CD14-positive monocyte (primary cell): ENCODE results near the gene ANKRD27. TPM values are rescaled to one million over a fixed set of nuclear protein-coding genes. Genes with fewer than 3 reads are reported as not detected.

Experiments used
- DNase-seq, 3 donors: peaks; one replicate each; pipeline ENCODE4 v3.0.0-alpha.2; 2011 to 2022
- H2AFZ ChIP-seq: 2 replicates; pipeline ENCODE4 v1.6.0; 2012; ENCODE audit warnings: mild to moderate bottlenecking, low read depth, low read length, inconsistent platforms; ENCODE audit not compliant: insufficient read depth, poor library complexity, severe bottlenecking
- H3K27ac ChIP-seq, 2 donors: 1 replicate in 1 of 2; 2 replicates in 1 of 2; pipeline ENCODE4 v1.5.1; 2012 to 2013; ENCODE audit warnings: low read length in 2 of 2, control low read depth in 1 of 2, inconsistent platforms in 1 of 2, low read depth in 1 of 2, mild to moderate bottlenecking in 1 of 2
- H3K27me3 ChIP-seq, 2 donors: one replicate each; pipeline versions ENCODE4 v1.6.0 to v1.6.1; 2011 to 2013; ENCODE audit warnings: low read length in 2 of 2; ENCODE audit not compliant: control insufficient read depth in 2 of 2, insufficient read depth in 2 of 2
- H3K36me3 ChIP-seq, 2 donors: replicated peaks in 1 of 2; 1 replicate in 1 of 2; 2 replicates in 1 of 2; pipeline versions ENCODE4 v1.5.1 to v1.6.1; 2012 to 2013; ENCODE audit warnings: low read length in 2 of 2, control low read depth in 1 of 2, inconsistent platforms in 1 of 2, mild to moderate bottlenecking in 1 of 2; ENCODE audit not compliant: insufficient read depth in 2 of 2, control insufficient read depth in 1 of 2
- H3K4me1 ChIP-seq, 2 donors: 1 replicate in 1 of 2; 2 replicates in 1 of 2; pipeline versions ENCODE4 v1.5.1 to v1.6.1; 2012 to 2013; ENCODE audit warnings: low read length in 2 of 2, control low read depth in 1 of 2, inconsistent platforms in 1 of 2, mild to moderate bottlenecking in 1 of 2, moderate library complexity in 1 of 2; ENCODE audit not compliant: insufficient read depth in 2 of 2, control insufficient read depth in 1 of 2
- H3K4me2 ChIP-seq: replicated peaks from 2 replicates; pipeline ENCODE3; 2012; ENCODE audit warnings: low read length, moderate library complexity, mild to moderate bottlenecking; ENCODE audit not compliant: poor library complexity, severe bottlenecking; ENCODE audit errors: extremely low read depth
- H3K4me3 ChIP-seq, 3 experiments: fragments of 200-600 bp in 1 of 3; sonication (generic) in 1 of 3; replicated peaks in 1 of 3; 1 replicate in 2 of 3; 2 replicates in 1 of 3; pipeline ENCODE4 v1.5.1; 2011 to 2013; ENCODE audit warnings: low read length in 3 of 3, mild to moderate bottlenecking in 3 of 3, control low read depth in 2 of 3, low read depth in 2 of 3, inconsistent platforms in 1 of 3, moderate library complexity in 1 of 3
- H3K79me2 ChIP-seq: 2 replicates; pipeline ENCODE4 v1.6.0; 2012; ENCODE audit warnings: mild to moderate bottlenecking, control low read depth, inconsistent platforms, low read length, moderate library complexity; ENCODE audit not compliant: insufficient read depth
- H3K9ac ChIP-seq: 2 replicates; pipeline ENCODE4 v1.6.0; 2017; ENCODE audit warnings: low read length, mild to moderate bottlenecking; ENCODE audit not compliant: insufficient read depth, poor library complexity, severe bottlenecking
- H3K9me3 ChIP-seq, 2 donors: replicated peaks in 1 of 2; 1 replicate in 1 of 2; 2 replicates in 1 of 2; pipeline versions ENCODE4 v1.5.1 to v1.6.1; 2012 to 2013; ENCODE audit warnings: low read length in 2 of 2, control low read depth in 1 of 2; ENCODE audit not compliant: control insufficient read depth in 1 of 2, insufficient read depth in 1 of 2
- H4K20me1 ChIP-seq: 2 replicates; pipeline ENCODE4 v1.6.0; 2012; ENCODE audit warnings: mild to moderate bottlenecking, low read length, control low read depth, moderate library complexity; ENCODE audit not compliant: insufficient read depth
- H3K27ac Mint-ChIP-seq, 7 donors: one replicate each; pipeline ENCODE4 v1.8.0; 2020; ENCODE audit warnings: mild to moderate bottlenecking in 7 of 7, mixed read lengths in 7 of 7, moderate library complexity in 6 of 7, inconsistent platforms in 2 of 7
- H3K27me3 Mint-ChIP-seq, 3 donors: one replicate each; pipeline ENCODE4 v1.8.0; 2021 to 2022; ENCODE audit warnings: low read depth in 3 of 3, mild to moderate bottlenecking in 3 of 3, mixed read lengths in 3 of 3, moderate library complexity in 3 of 3, inconsistent platforms in 1 of 3
- H3K36me3 Mint-ChIP-seq, 2 donors: one replicate each; pipeline ENCODE4 v1.8.0; 2020; ENCODE audit warnings: mixed read lengths in 2 of 2, inconsistent platforms in 1 of 2, mild to moderate bottlenecking in 1 of 2
- H3K4me1 Mint-ChIP-seq: one replicate; pipeline ENCODE4 v1.8.0; 2020; ENCODE audit warnings: mild to moderate bottlenecking, mixed read lengths
- H3K4me3 Mint-ChIP-seq, 2 donors: one replicate each; pipeline ENCODE4 v1.8.0; 2020; ENCODE audit warnings: mild to moderate bottlenecking in 2 of 2, mixed read lengths in 2 of 2, moderate library complexity in 1 of 2
- H3K9me3 Mint-ChIP-seq, 7 donors: one replicate each; pipeline ENCODE4 v1.8.0; 2020 to 2022; ENCODE audit warnings: mixed read lengths in 7 of 7, mild to moderate bottlenecking in 6 of 7, moderate library complexity in 6 of 7, inconsistent platforms in 2 of 7
- CTCF ChIP-seq: fragments of 200-600 bp; IDR thresholded peaks from one replicate; pipeline ENCODE4 v1.8.0; 2022; ENCODE audit warnings: antibody characterized with exemption, mild to moderate bottlenecking
- WGBS: methylation state at CpG from one replicate; pipeline ENCODE4 v1.1.5; 2013; ENCODE audit warnings: missing lambda C conversion rate; ENCODE audit not compliant: insufficient coverage; 5-methylcytosine and 5-hydroxymethylcytosine counted together
- intact Hi-C, 2 donors: fragments of 100-400 bp; cut with micrococcal nuclease; formaldehyde crosslinking; loops; one replicate each; pipeline versions ENCODE4 v1.15.0 to v1.15.1; 2023
- polyA plus RNA-seq, 3 donors: library from polyadenylated mRNA; depleted of rRNA in 1 of 3; unstranded in 2 of 3; stranded (reverse) in 1 of 3; fragments of 300-500 nt in 2 of 3; fragments of >200 nt in 1 of 3; fragmentation: Illumina TruSeq in 2 of 3; gene quantifications; 1 replicate in 2 of 3; 2 replicates in 1 of 3; pipeline ENCODE4 v1.2.3, GENCODE V29; 2012 to 2021

ANKRD27 gene
- polyA plus RNA-seq, 3 donors = 8.7 to 17.5 (median 14.5) TPM

- peaks cover 14% of the 10 kb centered on the region in 2 donors for H3K27me3 ChIP-seq
- H3K27ac ChIP-seq = no peak overlapping the region
- no peak overlapping the region for H2AFZ ChIP-seq
- Mint-ChIP-seq H3K36me3 (peaks cover 12 to 13% of the 10 kb centered on the region in 2 donors), H3K4me1 (peaks cover 4% of the 10 kb centered on the region), H3K9me3 (peaks cover 0 to 3% (median 0%) of the 10 kb centered on the region in 7 donors), H3K4me3 (no peak overlapping the region), H3K27me3 (peaks cover 18 to 24% (median 23%) of the 10 kb centered on the region in 3 donors), H3K27ac (no peak overlapping the region)
- no peaks in the 10 kb centered on the region for H3K36me3 ChIP-seq
- no peaks in the 10 kb centered on the region for H3K4me1 ChIP-seq
- 83% methylated on average over 1 of the region's 4 CpGs for WGBS
- DNase-seq = no peak
- H3K4me2 ChIP-seq = no peak overlapping the region
- intact Hi-C loops = loop anchor here in 1 of 2 donors (5.0 kb wide), 1 partner anchor 100 kb away; the partner anchor contains the start of gene PDCD5
- H3K9ac ChIP-seq = no peak overlapping the region
- no peaks in the 10 kb centered on the region for H4K20me1 ChIP-seq
- H3K4me3 ChIP-seq = no peak overlapping the region
- H3K9me3 ChIP-seq = no peaks in the 10 kb centered on the region
- H3K79me2 ChIP-seq = no peaks in the 10 kb centered on the region
- TF ChIP-seq CTCF = no peak
These were observed 7.3 kb upstream of the ANKRD27 start for GRCh38 chr19:32682317-32682716.

- WGBS = no CpG with 5 or more reads among the region's 2 CpGs
- no peak overlapping the region for H3K9ac ChIP-seq
- Mint-ChIP-seq H3K27me3 (peaks cover 25 to 36% (median 34%) of the 10 kb centered on the region in 3 donors), H3K36me3 (peaks cover 5 to 8% of the 10 kb centered on the region in 2 donors), H3K4me1 (peaks cover 10% of the 10 kb centered on the region), H3K27ac (no peak overlapping the region), H3K9me3 (peaks cover 0 to 8% (median 0%) of the 10 kb centered on the region in 7 donors), H3K4me3 (peak overlapping the region in 1 of 2 donors; percentile 12)
- no peak for TF ChIP-seq CTCF
- DNase-seq = peak in 1 of 3 donors; percentile 15
- H3K27ac ChIP-seq = no peak overlapping the region
- H3K36me3 ChIP-seq = no peaks in the 10 kb centered on the region
- H4K20me1 ChIP-seq = no peaks in the 10 kb centered on the region
- H2AFZ ChIP-seq = no peak overlapping the region
- no peak overlapping the region for H3K4me3 ChIP-seq
- H3K4me2 ChIP-seq = no peak overlapping the region
- H3K9me3 ChIP-seq = peaks cover 0 to 6% of the 10 kb centered on the region in 2 donors
- intact Hi-C loops = loop anchor here in 1 of 2 donors (5.0 kb wide), 1 partner anchor 99 kb away; the partner anchor contains the start of gene PDCD5
- H3K4me1 ChIP-seq = peaks cover 8 to 12% of the 10 kb centered on the region in 2 donors
- H3K27me3 ChIP-seq = peaks cover 21 to 25% of the 10 kb centered on the region in 2 donors
- no peaks in the 10 kb centered on the region for H3K79me2 ChIP-seq
These were observed 6.0 kb upstream of the ANKRD27 start for GRCh38 chr19:32680986-32681385.
